ENCODE results near the gene ANXA2R. TPM values are rescaled to one million over a fixed set of nuclear protein-coding genes. Genes with fewer than 3 reads are reported as not detected.

ANXA2R gene
- total RNA-seq, 2 donors from 2014 or later = 9.9 to 10.0 TPM

- H3K27me3 Mint-ChIP-seq (ENCODE audit: low read depth) = no peaks in the 10 kb centered on the region
- H3K36me3 Mint-ChIP-seq (ENCODE audit: insufficient read depth in 2 of 2) = no peaks in the 10 kb centered on the region
- H3K9me3 Mint-ChIP-seq = no peaks in the 10 kb centered on the region
- peaks cover 59% of the 10 kb centered on the region for H3K4me1 Mint-ChIP-seq (ENCODE audit: low read depth)
- no peak overlapping the region for H3K27ac Mint-ChIP-seq
- ATAC-seq (replicated peaks in 1 of 2) = no peak
- DNase-seq = no peak
- H3K4me3 Mint-ChIP-seq = no peak overlapping the region
These were observed 5.1 kb upstream of the ANXA2R start for GRCh38 chr5:43045236-43045635.

- Mint-ChIP-seq H3K4me3 (peak overlapping the region in 1 of 2 donors; percentile 6), H3K27me3 (ENCODE audit: low read depth) (no peaks in the 10 kb centered on the region), H3K27ac (no peak overlapping the region), H3K36me3 (ENCODE audit: insufficient read depth in 2 of 2) (no peaks in the 10 kb centered on the region), H3K4me1 (ENCODE audit: low read depth) (peaks cover 62% of the 10 kb centered on the region), H3K9me3 (no peaks in the 10 kb centered on the region)
- ATAC-seq (replicated peaks in 1 of 2) = no peak
- DNase-seq = no peak
These were observed 4.2 kb upstream of the ANXA2R start for GRCh38 chr5:43044181-43044914.

DNA sequence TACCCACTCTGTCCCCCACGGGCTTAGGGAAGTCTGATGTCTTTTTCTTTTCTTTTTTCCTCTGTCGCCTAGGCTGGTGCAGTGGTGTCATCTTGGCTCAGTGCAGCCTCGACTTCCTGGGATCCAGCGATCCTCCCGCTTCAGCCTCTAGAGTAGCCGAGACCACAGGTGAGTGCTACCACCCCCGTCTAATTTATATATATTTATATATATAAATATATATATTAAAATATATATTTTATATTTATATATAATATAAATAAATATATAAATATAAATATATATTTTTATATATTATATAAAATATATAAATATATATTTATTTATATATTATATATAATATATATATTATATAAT lies 3.3 kb upstream of the ANXA2R start:
- peaks cover 61% of the 10 kb centered on the region for H3K4me1 Mint-ChIP-seq (ENCODE audit: low read depth)
- H3K27ac Mint-ChIP-seq = no peak overlapping the region
- no peak for DNase-seq
- H3K9me3 Mint-ChIP-seq = no peaks in the 10 kb centered on the region
- peak overlapping the region; percentile 96 to 99 for H3K4me3 Mint-ChIP-seq
- H3K27me3 Mint-ChIP-seq (ENCODE audit: low read depth) = no peaks in the 10 kb centered on the region
- H3K36me3 Mint-ChIP-seq (ENCODE audit: insufficient read depth in 2 of 2) = no peaks in the 10 kb centered on the region
- no peak for ATAC-seq (replicated peaks in 1 of 2)

DNA sequence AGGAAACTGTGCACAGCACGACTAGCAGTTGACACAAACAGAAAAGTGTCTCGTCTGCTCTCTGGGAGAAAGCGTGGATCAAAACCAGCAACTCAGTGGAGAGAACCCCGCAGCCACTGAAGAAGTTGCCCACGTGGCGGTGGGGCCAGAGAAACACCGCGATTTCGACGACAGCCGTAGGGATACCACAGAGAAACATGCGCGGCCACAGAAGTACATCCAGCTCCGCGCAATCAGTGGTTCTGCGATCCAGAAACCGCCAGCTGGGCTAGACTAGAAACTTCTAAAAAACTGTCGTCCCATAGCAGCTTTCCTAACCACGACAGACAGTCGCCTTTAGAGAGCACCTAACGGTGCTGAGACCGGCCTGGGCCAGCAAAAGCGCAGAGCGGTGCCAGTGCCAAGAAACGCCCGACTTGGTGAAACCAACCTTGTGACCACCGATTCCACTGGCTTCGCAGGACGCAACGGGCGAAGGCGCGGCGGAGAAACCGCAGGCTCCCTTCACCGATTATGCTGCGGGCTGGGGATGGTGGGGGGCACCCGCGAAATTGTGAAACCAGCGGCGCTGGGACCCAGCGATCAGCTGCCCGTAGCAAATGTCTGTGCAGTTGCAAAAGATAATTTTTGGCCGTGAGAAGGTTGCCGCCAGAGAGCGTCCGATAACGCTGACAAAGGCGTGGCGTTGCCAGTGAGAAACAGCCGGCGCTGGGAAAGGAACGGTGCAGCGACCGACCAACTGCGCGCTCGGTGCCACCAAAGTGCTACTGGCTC lies 2.7 kb upstream of the ANXA2R start:
- DNase-seq (peak; percentile 81 to 84), ATAC-seq (replicated peaks in 1 of 2) (peak; percentile 41 to 50)
- H3K36me3 Mint-ChIP-seq (ENCODE audit: insufficient read depth in 2 of 2) = peaks cover 0 to under 1% of the 10 kb centered on the region in 2 donors
- no peaks in the 10 kb centered on the region for H3K9me3 Mint-ChIP-seq
- H3K4me3 Mint-ChIP-seq = peak overlapping the region; percentile 96 to 99
- H3K27ac Mint-ChIP-seq = peak overlapping the region; percentile 100
- H3K27me3 Mint-ChIP-seq (ENCODE audit: low read depth) = no peaks in the 10 kb centered on the region
- H3K4me1 Mint-ChIP-seq (ENCODE audit: low read depth) = peaks cover 63% of the 10 kb centered on the region

- no peaks in the 10 kb centered on the region for H3K9me3 Mint-ChIP-seq
- peak overlapping the region; percentile 100 for H3K27ac Mint-ChIP-seq
- peak; percentile 81 to 87 for DNase-seq
- peaks cover 63% of the 10 kb centered on the region for H3K4me1 Mint-ChIP-seq (ENCODE audit: low read depth)
- H3K4me3 Mint-ChIP-seq = peak overlapping the region; percentile 96 to 99
- no peaks in the 10 kb centered on the region for H3K27me3 Mint-ChIP-seq (ENCODE audit: low read depth)
- peak; percentile 21 to 38 for ATAC-seq (replicated peaks in 1 of 2)
- peaks cover 0 to 2% of the 10 kb centered on the region in 2 donors for H3K36me3 Mint-ChIP-seq (ENCODE audit: insufficient read depth in 2 of 2)
These were observed 2.1 kb upstream of the ANXA2R start for GRCh38 chr5:43042176-43042625.

DNA sequence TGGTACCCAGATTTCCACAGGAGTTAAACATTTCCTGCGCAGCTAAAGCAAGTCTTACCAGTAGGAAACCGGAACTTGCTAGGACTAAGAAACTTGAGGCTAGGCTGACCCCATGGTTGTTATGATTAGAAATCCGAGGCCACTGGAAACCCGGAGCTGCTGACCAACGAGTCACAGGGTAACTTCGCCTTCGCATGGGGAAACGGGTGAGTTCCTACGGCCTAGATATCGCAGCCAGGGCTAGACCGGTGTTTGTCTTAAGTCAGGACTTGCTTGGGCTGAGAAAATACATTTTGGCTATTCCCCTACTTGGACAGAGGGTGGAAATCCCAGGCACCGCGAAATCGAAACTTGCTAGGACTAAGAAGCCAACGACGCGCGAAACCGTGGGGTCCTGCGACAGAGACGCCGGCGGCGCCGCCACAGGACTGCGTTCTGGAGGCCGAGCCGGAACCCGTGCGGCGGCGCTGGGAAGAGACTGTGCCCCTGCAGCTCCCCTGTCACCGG lies 1.6 kb upstream of the ANXA2R start:
- Mint-ChIP-seq H3K36me3 (ENCODE audit: insufficient read depth in 2 of 2) (peaks cover 0 to 2% of the 10 kb centered on the region in 2 donors), H3K4me3 (peak overlapping the region; percentile 96 to 99), H3K4me1 (ENCODE audit: low read depth) (peaks cover 63% of the 10 kb centered on the region), H3K27me3 (ENCODE audit: low read depth) (no peaks in the 10 kb centered on the region), H3K27ac (peak overlapping the region; percentile 100), H3K9me3 (no peaks in the 10 kb centered on the region)
- ATAC-seq (replicated peaks in 1 of 2) = peak; percentile 25 to 30
- peak in 1 of 2 donors; percentile 74 for DNase-seq

DNA sequence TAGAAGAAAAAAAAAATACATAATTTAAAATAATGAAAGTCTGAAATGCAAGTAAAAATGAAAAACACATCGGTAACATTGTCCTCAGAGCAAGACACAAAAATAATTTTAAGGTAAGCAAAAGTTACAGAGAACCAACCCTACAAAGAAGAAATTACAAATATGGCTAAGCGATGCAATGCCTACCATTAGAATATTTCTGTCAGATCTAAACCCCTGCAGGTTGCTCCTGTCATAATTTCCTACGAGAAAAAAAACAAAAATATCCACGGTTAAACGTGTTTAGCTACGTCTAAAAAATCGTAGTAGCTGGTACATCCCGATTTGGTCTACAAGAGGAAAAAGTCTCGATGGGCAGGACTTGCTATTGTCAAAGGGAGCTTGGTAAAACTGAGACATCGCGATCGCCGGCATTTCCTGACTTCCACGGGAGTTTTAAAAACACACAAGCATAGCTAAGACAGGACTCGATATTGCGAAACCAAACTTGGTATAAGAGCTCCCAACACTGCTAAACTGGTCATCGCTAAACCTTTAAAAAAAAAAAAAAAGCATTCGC lies 1.1 kb upstream of the ANXA2R start:
- peaks cover 0 to 2% of the 10 kb centered on the region in 2 donors for H3K36me3 Mint-ChIP-seq (ENCODE audit: insufficient read depth in 2 of 2)
- H3K27ac Mint-ChIP-seq = peak overlapping the region; percentile 100
- H3K4me1 Mint-ChIP-seq (ENCODE audit: low read depth) = peaks cover 63% of the 10 kb centered on the region
- ATAC-seq (replicated peaks in 1 of 2) (no peak), DNase-seq (peak; percentile 26 to 38)
- no peaks in the 10 kb centered on the region for H3K27me3 Mint-ChIP-seq (ENCODE audit: low read depth)
- no peaks in the 10 kb centered on the region for H3K9me3 Mint-ChIP-seq
- peak overlapping the region; percentile 96 to 99 for H3K4me3 Mint-ChIP-seq

GRCh38 chr5:43039471-43040286 lies 440 bp downstream of the ANXA2R start:
- Mint-ChIP-seq H3K4me3 (peak overlapping the region; percentile 96 to 99), H3K27ac (peak overlapping the region; percentile 100), H3K27me3 (ENCODE audit: low read depth) (no peaks in the 10 kb centered on the region), H3K9me3 (no peaks in the 10 kb centered on the region), H3K4me1 (ENCODE audit: low read depth) (peaks cover 68% of the 10 kb centered on the region), H3K36me3 (ENCODE audit: insufficient read depth in 2 of 2) (peaks cover 0 to 2% of the 10 kb centered on the region in 2 donors)
- DNase-seq (peak; percentile 70 to 74), ATAC-seq (replicated peaks in 1 of 2) (peak; percentile 16 to 18)

- peaks cover 68% of the 10 kb centered on the region for H3K4me1 Mint-ChIP-seq (ENCODE audit: low read depth)
- no peaks in the 10 kb centered on the region for H3K9me3 Mint-ChIP-seq
- peak overlapping the region; percentile 100 for H3K27ac Mint-ChIP-seq
- DNase-seq (no peak), ATAC-seq (replicated peaks in 1 of 2) (no peak)
- H3K36me3 Mint-ChIP-seq (ENCODE audit: insufficient read depth in 2 of 2) = peaks cover 0 to 2% of the 10 kb centered on the region in 2 donors
- H3K4me3 Mint-ChIP-seq = peak overlapping the region; percentile 96 to 99
- H3K27me3 Mint-ChIP-seq (ENCODE audit: low read depth) = no peaks in the 10 kb centered on the region
These were observed 1.0 kb downstream of the ANXA2R start for GRCh38 chr5:43039152-43039470.

DNA sequence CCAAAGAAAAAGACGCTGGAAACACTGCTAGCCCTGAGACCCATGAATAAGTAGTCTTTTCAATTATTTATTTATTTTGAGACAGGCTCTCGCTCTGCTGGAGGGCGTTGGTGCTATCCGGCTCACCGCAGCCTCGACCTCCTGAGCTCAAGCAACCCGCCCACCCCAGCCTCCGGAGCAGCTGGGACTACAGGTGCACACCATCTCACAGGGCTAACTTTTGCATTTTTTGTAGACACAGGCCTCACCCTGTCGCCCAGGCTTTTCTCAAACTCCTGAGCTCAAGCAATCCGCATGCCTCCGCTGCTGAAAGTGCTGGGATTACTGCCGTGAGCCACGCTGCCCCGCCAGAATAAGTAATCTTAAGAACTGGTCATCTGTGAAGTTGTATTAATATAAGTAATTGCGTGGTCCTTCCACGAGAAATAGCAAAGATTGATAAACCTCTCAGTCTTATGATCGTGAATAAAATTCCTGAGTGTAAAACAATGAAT lies 1.6 kb downstream of the ANXA2R start:
- Mint-ChIP-seq H3K36me3 (ENCODE audit: insufficient read depth in 2 of 2) (peaks cover 0 to 2% of the 10 kb centered on the region in 2 donors), H3K4me3 (peak overlapping the region; percentile 86 to 96), H3K27ac (peak overlapping the region; percentile 79), H3K27me3 (ENCODE audit: low read depth) (no peaks in the 10 kb centered on the region), H3K4me1 (ENCODE audit: low read depth) (peaks cover 71% of the 10 kb centered on the region), H3K9me3 (no peaks in the 10 kb centered on the region)
- peak; percentile 37 to 48 for DNase-seq
- ATAC-seq (replicated peaks in 1 of 2) = no peak

DNA sequence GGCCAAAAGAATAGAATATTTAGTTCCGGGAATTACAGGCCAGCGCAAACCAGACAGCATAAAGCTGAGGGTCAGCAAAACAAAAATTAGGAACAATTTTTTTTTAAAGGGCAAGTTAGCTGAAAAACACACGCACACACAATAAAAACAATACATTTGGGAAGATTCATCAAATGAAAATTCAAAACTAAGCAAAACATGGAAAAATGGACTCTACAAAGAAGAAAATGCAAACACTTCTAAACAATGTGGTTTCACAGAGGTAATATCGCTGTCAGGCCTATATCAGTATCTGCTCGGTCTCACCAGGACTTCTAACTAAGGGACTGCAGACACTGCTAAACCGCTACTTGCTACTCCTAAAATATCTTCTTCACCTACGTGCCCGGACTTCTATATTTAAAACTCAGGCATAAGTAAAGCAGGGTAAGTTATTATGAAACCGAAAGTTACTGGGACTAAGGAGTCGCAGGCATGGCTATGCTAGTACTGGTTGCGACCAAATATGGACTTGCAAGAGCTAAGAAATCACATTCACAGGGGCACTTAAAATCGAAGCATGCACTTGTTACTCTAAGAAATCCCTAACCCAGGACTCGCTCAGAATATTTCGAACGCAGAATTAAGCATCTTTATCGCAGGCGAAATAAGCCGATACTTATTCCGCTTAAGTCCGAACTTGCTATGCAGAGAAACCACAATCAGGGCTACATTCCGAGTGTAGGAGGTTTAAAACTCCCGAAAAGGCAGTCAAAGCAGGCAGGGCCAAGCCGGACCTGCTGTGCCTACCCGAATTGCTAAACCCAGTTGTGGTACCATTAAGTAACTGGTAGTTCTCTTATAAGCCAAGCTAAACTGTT lies 2.3 kb downstream of the ANXA2R start:
- H3K4me1 Mint-ChIP-seq (ENCODE audit: low read depth) = peaks cover 66% of the 10 kb centered on the region

More for the DNA sequence above, 2.3 kb downstream of the ANXA2R start:
- peak; percentile 37 to 47 for DNase-seq
- Mint-ChIP-seq H3K27me3 (ENCODE audit: low read depth) (no peaks in the 10 kb centered on the region), H3K36me3 (ENCODE audit: insufficient read depth in 2 of 2) (peaks cover 0 to 2% of the 10 kb centered on the region in 2 donors), H3K27ac (peak overlapping the region; percentile 79), H3K4me3 (peak overlapping the region; percentile 86 to 96), H3K9me3 (no peaks in the 10 kb centered on the region)
- ATAC-seq (replicated peaks in 1 of 2) = peak; percentile 14 to 15
